Erythroblast (primary cell): ENCODE measurements around the gene GPR37L1.

Source experiments
- GATA1 ChIP-seq: IDR thresholded peaks from 2 replicates; pipeline ENCODE4 v1.6.1; 2011; ENCODE audit warnings: low read depth, mild to moderate bottlenecking, control low read depth, low read length, moderate library complexity
- POLR2A ChIP-seq: IDR thresholded peaks from 2 replicates; pipeline ENCODE4 v1.6.1; 2011; ENCODE audit warnings: mild to moderate bottlenecking, low read length

DNA sequence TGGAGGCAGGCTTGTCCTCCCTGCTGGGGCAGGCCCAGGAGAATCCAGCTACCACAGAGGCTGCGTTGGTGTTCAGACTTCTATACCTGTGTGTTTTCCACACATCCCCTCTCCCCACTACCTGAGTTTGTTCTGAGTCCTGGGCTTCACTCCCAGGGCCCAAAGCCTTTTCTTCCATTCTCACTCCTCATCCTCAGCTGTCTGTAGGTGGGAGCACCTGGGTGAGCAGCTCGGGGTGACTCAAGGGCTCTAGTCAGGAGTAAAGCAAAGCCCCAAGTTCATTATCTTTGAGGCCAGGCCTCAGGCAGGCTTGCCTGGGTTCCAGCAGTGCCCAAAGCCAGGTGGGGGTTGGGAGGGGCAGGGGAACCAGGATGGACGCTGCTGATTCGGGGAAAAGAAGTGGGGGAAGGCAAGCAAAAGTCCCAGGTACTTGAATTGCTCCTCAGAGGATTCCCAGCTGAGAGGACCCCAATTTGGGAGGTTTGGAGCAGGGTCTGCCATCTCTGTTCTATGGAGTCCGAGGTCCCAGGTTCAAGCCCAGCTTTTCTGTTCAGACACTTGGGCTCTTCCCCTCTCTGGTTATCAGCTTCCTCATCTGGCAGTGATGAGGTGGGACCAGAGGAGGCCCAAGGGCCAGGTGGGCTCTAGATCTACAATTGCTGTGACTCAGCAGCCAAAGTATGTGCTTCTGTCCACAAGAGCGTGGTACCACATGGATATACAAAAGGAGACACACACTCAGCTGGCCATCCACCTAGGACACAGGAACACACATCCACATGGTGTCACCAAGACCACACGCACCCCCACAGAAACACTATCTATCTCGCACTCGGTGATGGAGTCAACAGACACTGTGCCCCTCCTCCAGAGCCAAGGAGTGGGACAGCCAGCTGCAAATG, 43.5 kb downstream of the GPR37L1 start:
- no peak for TF ChIP-seq POLR2A
- TF ChIP-seq GATA1: no peak
